MM.1S (cell line): Measurements from ENCODE around the gene TMEM179B.

Experiments used
- DNase-seq: peaks from one replicate; pipeline ENCODE4 v3.0.0-alpha.2; 2015
- H2AFZ ChIP-seq: fragments of 300-600 bp; sonication (generic); 2 replicates; pipeline ENCODE4 v1.6.0; 2016; ENCODE audit warnings: antibody characterized with exemption, low read length
- H3F3A ChIP-seq: fragments of 300-600 bp; sonication (generic); 2 replicates; pipeline ENCODE4 v1.6.1; 2016; ENCODE audit warnings: mild to moderate bottlenecking, antibody characterized with exemption, low read length, moderate library complexity, mixed read lengths; ENCODE audit not compliant: insufficient read depth
- H3K27ac ChIP-seq: fragments of 300-600 bp; sonication (generic); 2 replicates; pipeline ENCODE4 v1.5.1; 2016; ENCODE audit warnings: mild to moderate bottlenecking, low read length
- H3K27me3 ChIP-seq: fragments of 300-600 bp; sonication (generic); replicated peaks from 2 replicates; pipeline ENCODE4 v1.6.0; 2016; ENCODE audit warnings: low read length; ENCODE audit not compliant: insufficient read depth
- H3K36me3 ChIP-seq: fragments of 300-600 bp; sonication (generic); replicated peaks from 2 replicates; pipeline ENCODE4 v1.6.1; 2016; ENCODE audit warnings: mild to moderate bottlenecking, low read length, mixed read lengths; ENCODE audit not compliant: insufficient read depth
- H3K4me1 ChIP-seq: fragments of 300-600 bp; sonication (generic); 2 replicates; pipeline ENCODE4 v1.6.1; 2016; ENCODE audit warnings: low read length, mixed read lengths
- H3K4me2 ChIP-seq: fragments of 300-600 bp; sonication (generic); 2 replicates; pipeline ENCODE4 v1.6.0; 2016; ENCODE audit warnings: low read depth, low read length
- H3K4me3 ChIP-seq: fragments of 300-600 bp; sonication (generic); 2 replicates; pipeline ENCODE4 v1.5.1; 2016; ENCODE audit warnings: low read length, mixed read lengths
- H3K79me2 ChIP-seq: fragments of 300-600 bp; sonication (generic); 2 replicates; pipeline ENCODE4 v1.6.1; 2016; ENCODE audit warnings: mixed run types, low read length, mixed read lengths
- H3K9ac ChIP-seq: fragments of 300-600 bp; sonication (generic); 2 replicates; pipeline ENCODE4 v1.6.1; 2016; ENCODE audit warnings: low read length, mixed read lengths
- H3K9me2 ChIP-seq: fragments of 300-600 bp; sonication (generic); replicated peaks from 2 replicates; pipeline ENCODE4 v1.6.1; 2016; ENCODE audit warnings: mild to moderate bottlenecking, low read length, mixed read lengths; ENCODE audit not compliant: insufficient read depth
- H3K9me3 ChIP-seq: fragments of 300-600 bp; sonication (generic); replicated peaks from 2 replicates; pipeline ENCODE4 v1.6.1; 2016; ENCODE audit warnings: mild to moderate bottlenecking, low read length, mixed read lengths; ENCODE audit not compliant: insufficient read depth
- H4K20me1 ChIP-seq: fragments of 300-600 bp; sonication (generic); 2 replicates; pipeline ENCODE4 v1.6.1; 2016; ENCODE audit warnings: mild to moderate bottlenecking, low read length, moderate library complexity, mixed read lengths; ENCODE audit not compliant: insufficient read depth
- CTCF ChIP-seq: fragments of 300-600 bp; sonication (generic); IDR thresholded peaks from 2 replicates; pipeline ENCODE4 v1.5.1; 2016; ENCODE audit warnings: antibody characterized with exemption, low read length, mixed read lengths
- EZH2 ChIP-seq: fragments of 300-600 bp; sonication (generic); optimal IDR thresholded peaks from 2 replicates; pipeline ENCODE3; 2017; ENCODE audit warnings: low read depth, mild to moderate bottlenecking, antibody characterized with exemption, low read length, mixed read lengths
- EZH2phosphoT487 ChIP-seq: fragments of 300-600 bp; sonication (generic); IDR thresholded peaks from 2 replicates; pipeline ENCODE4 v1.6.1; 2018; ENCODE audit warnings: antibody characterized with exemption, low read length

TMEM179B gene

GRCh38 chr11:62810748-62811147 is 23.5 kb downstream of the TMEM179B start:
- Histone ChIP-seq H3K36me3 (no peaks in the 10 kb centered on the region), H3K4me3 (no peak overlapping the region), H2AFZ (no peak overlapping the region), H3K27ac (no peak overlapping the region), H3F3A (peaks cover 20% of the 10 kb centered on the region), H3K4me1 (peaks cover 27% of the 10 kb centered on the region), H3K9me3 (no peaks in the 10 kb centered on the region), H3K27me3 (no peaks in the 10 kb centered on the region), H3K4me2 (no peak overlapping the region), H3K9ac (no peak overlapping the region), H4K20me1 (no peaks in the 10 kb centered on the region), H3K79me2 (no peaks in the 10 kb centered on the region), H3K9me2 (no peaks in the 10 kb centered on the region)
- DNase-seq = no peak
- no peak for TF ChIP-seq EZH2phosphoT487
- no peak for TF ChIP-seq CTCF
- no peak for TF ChIP-seq EZH2

DNA sequence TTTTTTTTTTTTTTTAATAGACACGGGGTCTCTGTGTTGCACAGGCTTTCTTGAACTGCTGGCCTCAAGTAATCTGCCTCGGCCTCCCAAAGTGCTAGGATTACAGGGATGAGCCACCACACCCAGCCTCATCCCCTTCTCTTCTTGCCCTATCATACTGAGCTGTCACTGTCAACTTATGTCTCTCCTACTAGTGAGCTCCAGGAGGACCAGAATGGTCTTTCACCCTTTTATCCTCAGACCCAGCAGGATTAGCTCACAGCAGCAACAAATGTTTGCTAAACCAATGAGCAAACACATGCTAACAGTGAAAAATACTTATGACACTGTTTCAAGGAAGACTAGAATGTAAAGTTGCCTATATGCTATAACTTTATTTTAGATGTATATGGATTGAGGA is 24.5 kb downstream of the TMEM179B start:
- H3K4me2 ChIP-seq = no peak overlapping the region
- H2AFZ ChIP-seq = no peak overlapping the region
- peaks cover 16% of the 10 kb centered on the region for H3F3A ChIP-seq
- H3K9me3 ChIP-seq = no peaks in the 10 kb centered on the region
- peaks cover 20% of the 10 kb centered on the region for H3K4me1 ChIP-seq
- no peak overlapping the region for H3K4me3 ChIP-seq
- no peaks in the 10 kb centered on the region for H3K9me2 ChIP-seq
- no peak for DNase-seq
- no peak overlapping the region for H3K27ac ChIP-seq
- H4K20me1 ChIP-seq = no peaks in the 10 kb centered on the region
- no peaks in the 10 kb centered on the region for H3K27me3 ChIP-seq
- no peak for TF ChIP-seq CTCF
- TF ChIP-seq EZH2 = no peak
- no peak for TF ChIP-seq EZH2phosphoT487
- no peaks in the 10 kb centered on the region for H3K79me2 ChIP-seq
- no peak overlapping the region for H3K9ac ChIP-seq
- no peaks in the 10 kb centered on the region for H3K36me3 ChIP-seq

DNA sequence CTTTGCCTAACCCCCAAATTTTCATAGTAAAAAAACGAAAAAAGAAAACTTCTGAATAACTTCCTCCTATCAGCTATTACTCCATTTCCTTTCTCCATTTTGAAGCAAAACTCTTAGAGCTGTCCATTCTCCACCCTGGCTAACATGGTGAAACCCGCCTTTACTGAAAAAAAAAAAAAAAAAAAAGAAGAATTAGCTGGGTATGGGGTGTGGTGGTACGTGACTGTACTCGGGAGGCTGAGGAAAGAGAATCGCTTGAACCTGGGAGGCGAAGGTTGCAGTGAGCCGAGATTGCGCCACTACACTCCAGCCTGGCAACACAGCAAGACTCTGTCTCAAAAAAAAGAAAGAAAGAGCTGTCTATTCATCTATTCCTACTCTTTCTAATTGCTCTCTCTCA is 29.4 kb downstream of the TMEM179B start:
- no peak for DNase-seq
- H2AFZ ChIP-seq = no peak overlapping the region
- TF ChIP-seq EZH2phosphoT487 (no peak), CTCF (no peak), EZH2 (no peak)

More for the DNA sequence above, 29.4 kb downstream of the TMEM179B start:
- Histone ChIP-seq H3K9me2 (no peaks in the 10 kb centered on the region), H3K4me3 (no peak overlapping the region), H3K36me3 (0 out of 2 replicates have a peak, but pooled peaks cover 4% of the 10 kb centered on the region), H3K9me3 (no peaks in the 10 kb centered on the region), H3K27me3 (no peaks in the 10 kb centered on the region), H3K79me2 (no peaks in the 10 kb centered on the region), H3K4me2 (no peak overlapping the region), H3K27ac (no peak overlapping the region), H3F3A (peaks cover 3% of the 10 kb centered on the region; the same call in 1 of the 2 replicates), H3K9ac (no peak overlapping the region), H3K4me1 (no peaks in the 10 kb centered on the region), H4K20me1 (no peaks in the 10 kb centered on the region)
